ENCODE results near the gene BCAP29. TPM values are rescaled to one million over a fixed set of nuclear protein-coding genes. Genes with fewer than 3 reads are reported as not detected.

The BCAP29 gene
- total and polyA plus RNA-seq, 10 donors, result 11.2 to 139 (median 39.0) TPM

DNA sequence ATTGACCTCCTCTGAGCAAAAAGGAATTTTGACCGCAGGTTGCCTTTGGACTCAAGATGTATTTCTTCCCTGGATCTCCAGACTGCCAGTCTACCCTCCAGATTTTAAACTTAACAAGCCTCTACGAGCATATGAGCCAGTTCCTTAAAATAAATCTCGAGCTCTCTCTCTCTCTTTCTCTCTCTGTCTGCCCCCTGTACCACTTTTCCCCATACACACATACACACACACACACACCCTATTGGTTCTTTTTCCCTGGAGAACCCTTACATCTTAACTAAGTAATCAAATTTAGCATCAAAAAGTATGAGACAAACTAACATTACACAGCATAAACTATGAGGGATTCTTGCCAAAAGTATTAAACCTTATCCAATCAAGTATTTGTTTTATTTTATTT, 11.4 kb downstream of the BCAP29 start:
- Histone ChIP-seq H3K27me3 (replicated peaks in 1 of 7) (no peaks in the 10 kb centered on the region), H3K36me3 (peaks cover 0 to 48% (median 12%) of the 10 kb centered on the region in 6 donors), H3K9me3 (no peaks in the 10 kb centered on the region), H3K4me1 (peaks cover 0 to 7% (median 0%) of the 10 kb centered on the region in 6 donors), H3K4me3 (no peak overlapping the region), H3K27ac (no peak overlapping the region)
- DNase-seq, result no peak
- TF ChIP-seq POLR2A (IDR thresholded peaks at IDR 0.05) (no peak), POLR2AphosphoS5 (IDR thresholded peaks at IDR 0.05) (no peak)
- TF ChIP-seq, protein P1, sequence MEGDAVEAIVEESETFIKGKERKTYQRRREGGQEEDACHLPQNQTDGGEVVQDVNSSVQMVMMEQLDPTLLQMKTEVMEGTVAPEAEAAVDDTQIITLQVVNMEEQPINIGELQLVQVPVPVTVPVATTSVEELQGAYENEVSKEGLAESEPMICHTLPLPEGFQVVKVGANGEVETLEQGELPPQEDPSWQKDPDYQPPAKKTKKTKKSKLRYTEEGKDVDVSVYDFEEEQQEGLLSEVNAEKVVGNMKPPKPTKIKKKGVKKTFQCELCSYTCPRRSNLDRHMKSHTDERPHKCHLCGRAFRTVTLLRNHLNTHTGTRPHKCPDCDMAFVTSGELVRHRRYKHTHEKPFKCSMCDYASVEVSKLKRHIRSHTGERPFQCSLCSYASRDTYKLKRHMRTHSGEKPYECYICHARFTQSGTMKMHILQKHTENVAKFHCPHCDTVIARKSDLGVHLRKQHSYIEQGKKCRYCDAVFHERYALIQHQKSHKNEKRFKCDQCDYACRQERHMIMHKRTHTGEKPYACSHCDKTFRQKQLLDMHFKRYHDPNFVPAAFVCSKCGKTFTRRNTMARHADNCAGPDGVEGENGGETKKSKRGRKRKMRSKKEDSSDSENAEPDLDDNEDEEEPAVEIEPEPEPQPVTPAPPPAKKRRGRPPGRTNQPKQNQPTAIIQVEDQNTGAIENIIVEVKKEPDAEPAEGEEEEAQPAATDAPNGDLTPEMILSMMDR (IDR thresholded peaks at IDR 0.05 in 8 of 11, conservative IDR thresholded peaks at IDR 0.05 in 3 of 11), result no peak
- intact Hi-C loops (cut with DNase I; ENCODE audit: low total_unique reads), result no loop called here
- whole genome bisulfite sequencing, 5 donors, result 86 to 93% (median 92%) methylated on average over 3 of the region's 3 CpGs

DNA sequence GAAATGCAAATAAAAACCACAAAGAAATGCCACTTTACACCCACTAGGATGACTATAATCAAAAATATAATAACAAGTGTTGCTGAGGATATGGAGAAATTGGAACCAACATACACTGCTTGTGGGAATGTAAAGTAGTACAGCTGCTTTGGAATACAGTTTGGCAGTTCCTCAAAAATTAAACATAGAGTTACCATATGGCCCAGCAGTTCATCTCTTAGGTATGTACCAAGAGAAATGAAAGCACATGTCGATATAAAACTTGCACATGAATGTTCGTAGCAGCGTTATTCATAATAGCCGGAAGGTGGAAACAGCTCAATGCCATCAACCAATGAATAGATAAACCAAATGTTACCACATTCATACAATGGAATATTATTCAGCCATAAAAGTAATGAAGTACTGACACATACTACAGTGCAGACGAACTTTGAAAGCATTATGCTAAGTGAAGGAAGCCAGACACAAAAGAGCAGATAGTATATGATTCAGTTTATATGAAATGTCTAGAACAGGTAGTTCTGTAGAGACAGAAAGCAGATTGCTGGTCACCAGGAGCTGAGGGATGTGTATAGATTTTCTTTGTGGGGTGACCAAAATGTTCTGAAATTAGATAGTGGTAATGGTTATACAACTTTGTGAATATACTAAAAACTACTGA, 12.4 kb downstream of the BCAP29 start:
- DNase-seq, result no peak
- intact Hi-C loops (cut with DNase I; ENCODE audit: low total_unique reads), result no loop called here
- TF ChIP-seq POLR2A (IDR thresholded peaks at IDR 0.05), result no peak
- no peak for TF ChIP-seq POLR2AphosphoS5 (IDR thresholded peaks at IDR 0.05)
- TF ChIP-seq, protein P1 (IDR thresholded peaks at IDR 0.05 in 8 of 11, conservative IDR thresholded peaks at IDR 0.05 in 3 of 11), result no peak
- no peaks in the 10 kb centered on the region for H3K27me3 ChIP-seq (replicated peaks in 1 of 7)
- no peaks in the 10 kb centered on the region for H3K9me3 ChIP-seq
- WGBS, 5 donors, result 95 to 98% (median 96%) methylated on average over 5 of the region's 5 CpGs
- H3K4me3 ChIP-seq, result no peak overlapping the region
- H3K36me3 ChIP-seq, result peaks cover 0 to 49% (median 14%) of the 10 kb centered on the region in 6 donors
- H3K27ac ChIP-seq, result no peak overlapping the region
- peaks cover 0 to 7% (median 0%) of the 10 kb centered on the region in 6 donors for H3K4me1 ChIP-seq

DNA sequence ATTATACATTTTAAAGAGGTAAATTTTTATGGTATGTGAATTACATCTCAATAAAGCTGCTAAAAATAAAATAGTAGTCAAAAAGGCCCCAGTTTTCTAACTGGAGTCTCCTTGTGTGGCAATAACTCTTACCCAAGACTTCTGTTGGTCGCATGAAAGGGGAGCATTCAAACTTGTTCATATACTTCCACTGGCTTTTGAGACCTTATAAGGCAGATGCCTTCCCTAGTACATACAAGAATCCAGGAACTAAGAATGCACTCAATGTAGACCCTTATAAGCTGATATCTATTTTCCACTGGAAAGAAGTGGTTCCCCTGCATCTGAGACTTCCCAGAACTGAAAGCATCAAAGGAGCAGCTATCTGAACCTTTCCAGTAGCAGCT, 13.0 kb downstream of the BCAP29 start:
- TF ChIP-seq POLR2A (IDR thresholded peaks at IDR 0.05), result no peak
- TF ChIP-seq, protein P1 (IDR thresholded peaks at IDR 0.05 in 8 of 11, conservative IDR thresholded peaks at IDR 0.05 in 3 of 11), result no peak
- TF ChIP-seq POLR2AphosphoS5 (IDR thresholded peaks at IDR 0.05), result no peak
- H3K9me3 ChIP-seq, result no peaks in the 10 kb centered on the region
- no peak overlapping the region for H3K4me3 ChIP-seq
- H3K27me3 ChIP-seq (replicated peaks in 1 of 7), result no peaks in the 10 kb centered on the region
- no peak overlapping the region for H3K27ac ChIP-seq
- 57 to 92% (median 84%) methylated on average over 1 of the region's 1 CpG for WGBS, 5 donors
- intact Hi-C loops (cut with DNase I; ENCODE audit: low total_unique reads), result no loop called here
- H3K36me3 ChIP-seq, result peaks cover 0 to 54% (median 15%) of the 10 kb centered on the region in 6 donors
- DNase-seq, result no peak
- H3K4me1 ChIP-seq, result peaks cover 0 to 7% (median 0%) of the 10 kb centered on the region in 6 donors

DNA sequence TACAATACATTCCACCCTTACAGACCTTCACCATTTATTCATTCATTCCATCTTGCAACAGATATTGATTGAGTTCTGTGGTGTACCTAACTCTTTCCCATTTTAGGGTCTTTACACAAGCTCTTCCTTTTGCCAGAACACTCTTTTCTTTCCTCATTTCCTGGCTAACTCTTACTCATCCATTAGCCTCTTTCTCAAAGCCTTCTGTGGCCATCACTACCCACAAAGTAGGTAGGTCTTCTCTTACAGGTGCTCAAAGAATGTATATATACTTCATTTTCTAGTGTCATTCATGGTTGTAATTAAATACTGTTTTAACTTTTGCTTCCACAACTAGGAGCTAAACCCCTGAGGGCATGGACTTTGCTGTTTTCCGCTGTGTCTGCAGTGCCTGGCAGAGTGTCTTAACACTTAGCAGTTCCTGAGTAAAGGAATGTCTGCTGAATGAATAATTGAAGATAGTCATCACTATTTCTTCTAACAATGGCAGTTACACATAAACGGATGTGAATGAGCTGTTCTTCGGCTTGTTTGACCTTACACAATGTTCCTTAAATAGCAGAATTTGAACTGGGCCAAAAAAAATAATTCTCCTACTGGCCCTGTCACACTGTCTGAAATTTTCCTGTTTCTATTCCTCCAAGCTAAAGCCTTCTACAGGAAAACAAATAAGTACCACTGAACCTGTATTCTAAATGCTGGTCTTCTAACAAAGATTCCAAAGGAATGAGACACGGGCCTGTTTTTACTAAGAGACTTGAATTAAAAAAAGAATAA, 15.1 kb downstream of the BCAP29 start:
- Histone ChIP-seq H3K4me1 (peaks cover 0 to 7% (median 0%) of the 10 kb centered on the region in 6 donors), H3K4me3 (no peak overlapping the region), H3K36me3 (peaks cover 0 to 53% (median 16%) of the 10 kb centered on the region in 6 donors), H3K27ac (peak overlapping the region in 3 of 8 donors; percentile 2 to 42 (median 39)), H3K9me3 (no peaks in the 10 kb centered on the region), H3K27me3 (replicated peaks in 1 of 7) (no peaks in the 10 kb centered on the region)
- intact Hi-C loops (cut with DNase I; ENCODE audit: low total_unique reads), result no loop called here
- TF ChIP-seq POLR2AphosphoS5 (IDR thresholded peaks at IDR 0.05) (no peak), POLR2A (IDR thresholded peaks at IDR 0.05) (no peak)
- TF ChIP-seq, protein P1 (IDR thresholded peaks at IDR 0.05 in 8 of 11, conservative IDR thresholded peaks at IDR 0.05 in 3 of 11), result no peak
- DNase-seq, result no peak
- 67 to 86% (median 74%) methylated on average over 4 of the region's 4 CpGs for WGBS, 5 donors

Measured in spleen (tissue), 11 donors.